HepG2 (cell line): ENCODE measurements around the gene ISCA1. TPM values are rescaled to one million over a fixed set of nuclear protein-coding genes. Genes with fewer than 3 reads are reported as not detected.

ENCODE experiments used
- E2F2 ChIP-seq: sonication (generic); formaldehyde crosslinking; IDR thresholded peaks from 2 replicates; pipeline ENCODE4 v1.4.0; 2020; ENCODE audit warnings: missing genetic modification reagents, borderline replicate concordance
- GLMP ChIP-seq: sonication (generic); formaldehyde crosslinking; IDR thresholded peaks from 2 replicates; pipeline ENCODE4 v1.9.0; 2021; ENCODE audit warnings: missing genetic modification reagents, mild to moderate bottlenecking, borderline replicate concordance
- MBNL3 ChIP-seq: fragments of 250-450 bp; sonication (Bioruptor Pico); conservative IDR thresholded peaks from 2 replicates; pipeline ENCODE4 v1.8.0; 2022; ENCODE audit warnings: mild to moderate bottlenecking, inconsistent platforms
- NCOA5 ChIP-seq: sonication (generic); formaldehyde crosslinking; IDR thresholded peaks from 2 replicates; pipeline ENCODE4 v1.4.0; 2020; ENCODE audit warnings: missing genetic modification reagents
- NFAT5 ChIP-seq: sonication (generic); formaldehyde crosslinking; IDR thresholded peaks from 2 replicates; pipeline ENCODE4 v1.4.0; 2020; ENCODE audit warnings: missing genetic modification reagents
- PTBP1 ChIP-seq: fragments of 200-400 bp; formaldehyde crosslinking; IDR thresholded peaks from 2 replicates; pipeline ENCODE4 v1.6.1; 2018; ENCODE audit warnings: low read length, low read depth; ENCODE audit not compliant: poor library complexity, severe bottlenecking
- RFXANK ChIP-seq: IDR thresholded peaks from 2 replicates; pipeline ENCODE4 v1.6.1; 2016
- TBP ChIP-seq: sonication (generic); formaldehyde crosslinking; IDR thresholded peaks from 2 replicates; pipeline ENCODE4 v1.5.0; 2020; ENCODE audit warnings: missing genetic modification reagents
- ZMAT3 ChIP-seq: sonication (generic); formaldehyde crosslinking; conservative IDR thresholded peaks from 2 replicates; pipeline ENCODE4 v1.7.0; 2021; ENCODE audit warnings: missing genetic modification reagents
- ZNF205 ChIP-seq: IDR thresholded peaks from 2 replicates; pipeline ENCODE4 v1.6.1; 2018; ENCODE audit warnings: missing biosample characterization, missing genetic modification reagents
- ZNF251 ChIP-seq: sonication (generic); formaldehyde crosslinking; IDR thresholded peaks from 2 replicates; pipeline ENCODE4 v1.9.0; 2021; ENCODE audit warnings: mild to moderate bottlenecking, missing genetic modification reagents
- ZNF605 ChIP-seq: sonication (generic); formaldehyde crosslinking; IDR thresholded peaks from 2 replicates; pipeline ENCODE4 v1.8.0; 2022; ENCODE audit warnings: mild to moderate bottlenecking, missing genetic modification reagents
- ZNF670 ChIP-seq: sonication (generic); formaldehyde crosslinking; IDR thresholded peaks from 2 replicates; pipeline ENCODE4 v1.8.0; 2022; ENCODE audit warnings: mild to moderate bottlenecking, missing genetic modification reagents, borderline replicate concordance
- ZNF773 ChIP-seq: sonication (generic); formaldehyde crosslinking; IDR thresholded peaks from 2 replicates; pipeline ENCODE4 v1.4.0; 2020; ENCODE audit warnings: missing genetic modification reagents, borderline replicate concordance
- ZNF780A ChIP-seq: sonication (generic); formaldehyde crosslinking; IDR thresholded peaks from 2 replicates; pipeline ENCODE4 v1.8.0; 2022; ENCODE audit warnings: mild to moderate bottlenecking, missing genetic modification reagents, moderate library complexity
- polyA plus RNA-seq, 8 experiments: library from polyadenylated mRNA; depleted of rRNA in 3 of 8; stranded (reverse) in 7 of 8; unstranded in 1 of 8; fragments of >200 nt; fragmentation: Illumina TruSeq in 4 of 8; extraction: Trizol in 4 of 8; gene quantifications; 2 replicates each; pipeline versions ENCODE4 v1.2.1 to v1.2.3, GENCODE V29; 2011 to 2016; ENCODE audit warnings: low read depth in 4 of 8, missing spikeins in 1 of 8, mixed read lengths in 1 of 8; ENCODE audit not compliant: insufficient read depth in 1 of 8
- total RNA-seq, 5 experiments: library from RNA; depleted of rRNA; stranded (reverse); fragments of >200 nt; fragmentation: Illumina TruSeq; extraction: Trizol; gene quantifications; 2 replicates each; pipeline ENCODE4 v1.2.3, GENCODE V29; 2016; ENCODE audit warnings: low read depth in 1 of 5
- TF ChIP-seq, protein P1 (sequence below): sonication (generic); formaldehyde crosslinking; IDR thresholded peaks from 2 replicates; pipeline ENCODE4 v1.5.0; 2020; ENCODE audit warnings: mild to moderate bottlenecking, missing genetic modification reagents
- TF ChIP-seq, protein P2 (sequence below): IDR thresholded peaks from 2 replicates; pipeline ENCODE4 v1.6.1; 2012; ENCODE audit warnings: low read depth, low read length, improper control_type of control experiment

The ISCA1 gene
- total and polyA plus RNA-seq, 2 of the 13 experiments (the other 11 are each of a cell fraction or from before 2014, with no cell fraction given): 29.2 to 40.9 TPM

- TF ChIP-seq NFAT5 (no peak), ZNF773 (CRISPR knock-in tag) (no peak; the same call in 1 of the 2 replicates), TBP (CRISPR knock-in tag) (0 out of 2 replicates have a peak, but pooled peaks have one; percentile 23), E2F2 (CRISPR knock-in tag) (peak; percentile 20; the same call in 1 of the 2 replicates), ZNF205 (no peak; the same call in 1 of the 2 replicates), ZNF605 (CRISPR knock-in tag) (peak; percentile 62; the same call in 1 of the 2 replicates), ZNF670 (peak; percentile 87), PTBP1 (no peak), ZMAT3 (CRISPR knock-in tag) (peak; percentile 67), NCOA5 (CRISPR knock-in tag) (no peak), ZNF251 (CRISPR knock-in tag) (no peak), RFXANK (CRISPR knock-in tag) (no peak), GLMP (CRISPR knock-in tag) (no peak), MBNL3 (CRISPR knock-in tag) (no peak), ZNF780A (CRISPR knock-in tag) (no peak)
- TF ChIP-seq, protein P1, sequence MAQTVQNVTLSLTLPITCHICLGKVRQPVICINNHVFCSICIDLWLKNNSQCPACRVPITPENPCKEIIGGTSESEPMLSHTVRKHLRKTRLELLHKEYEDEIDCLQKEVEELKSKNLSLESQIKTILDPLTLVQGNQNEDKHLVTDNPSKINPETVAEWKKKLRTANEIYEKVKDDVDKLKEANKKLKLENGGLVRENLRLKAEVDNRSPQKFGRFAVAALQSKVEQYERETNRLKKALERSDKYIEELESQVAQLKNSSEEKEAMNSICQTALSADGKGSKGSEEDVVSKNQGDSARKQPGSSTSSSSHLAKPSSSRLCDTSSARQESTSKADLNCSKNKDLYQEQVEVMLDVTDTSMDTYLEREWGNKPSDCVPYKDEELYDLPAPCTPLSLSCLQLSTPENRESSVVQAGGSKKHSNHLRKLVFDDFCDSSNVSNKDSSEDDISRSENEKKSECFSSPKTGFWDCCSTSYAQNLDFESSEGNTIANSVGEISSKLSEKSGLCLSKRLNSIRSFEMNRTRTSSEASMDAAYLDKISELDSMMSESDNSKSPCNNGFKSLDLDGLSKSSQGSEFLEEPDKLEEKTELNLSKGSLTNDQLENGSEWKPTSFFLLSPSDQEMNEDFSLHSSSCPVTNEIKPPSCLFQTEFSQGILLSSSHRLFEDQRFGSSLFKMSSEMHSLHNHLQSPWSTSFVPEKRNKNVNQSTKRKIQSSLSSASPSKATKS (CRISPR knock-in tag): no peak; the same call in 1 of the 2 replicates
- TF ChIP-seq, protein P2, sequence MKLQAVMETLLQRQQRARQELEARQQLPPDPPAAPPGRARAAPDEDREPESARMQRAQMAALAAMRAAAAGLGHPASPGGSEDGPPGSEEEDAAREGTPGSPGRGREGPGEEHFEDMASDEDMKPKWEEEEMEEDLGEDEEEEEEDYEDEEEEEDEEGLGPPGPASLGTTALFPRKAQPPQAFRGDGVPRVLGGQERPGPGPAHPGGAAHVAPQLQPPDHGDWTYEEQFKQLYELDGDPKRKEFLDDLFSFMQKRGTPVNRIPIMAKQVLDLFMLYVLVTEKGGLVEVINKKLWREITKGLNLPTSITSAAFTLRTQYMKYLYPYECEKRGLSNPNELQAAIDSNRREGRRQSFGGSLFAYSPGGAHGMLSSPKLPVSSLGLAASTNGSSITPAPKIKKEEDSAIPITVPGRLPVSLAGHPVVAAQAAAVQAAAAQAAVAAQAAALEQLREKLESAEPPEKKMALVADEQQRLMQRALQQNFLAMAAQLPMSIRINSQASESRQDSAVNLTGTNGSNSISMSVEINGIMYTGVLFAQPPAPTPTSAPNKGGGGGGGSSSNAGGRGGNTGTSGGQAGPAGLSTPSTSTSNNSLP: no peak
Observed at GRCh38 chr9:86282077-86282978, at the start of gene ISCA1 (continued).
